ENCODE data around the gene GRIP2.

The GRIP2 gene

GRCh38 chr3:14440168-14440518, 100.0 kb downstream of the GRIP2 start:
- in situ Hi-C loops (cut with HindIII; ENCODE audit: low pct_ligation_motif_present, low sequenced_read_pairs): no loop called here
- no peak for TF ChIP-seq CTCF (IDR thresholded peaks at IDR 0.05; ENCODE audit: low read depth, low read length, missing control alignments)
- DNase-seq: no peak
- no peaks in the 10 kb centered on the region for H3K27me3 ChIP-seq (replicated peaks)
- no peak overlapping the region for H3K27ac ChIP-seq
- no peaks in the 10 kb centered on the region for H3K36me3 ChIP-seq (replicated peaks)
- no peak overlapping the region for H3K4me3 ChIP-seq (ENCODE audit: low read depth, low read length)

GRCh38 chr3:14439501-14440167, 100.5 kb downstream of the GRIP2 start:
- Histone ChIP-seq H3K27me3 (replicated peaks) (no peaks in the 10 kb centered on the region), H3K4me3 (ENCODE audit: low read depth, low read length) (no peak overlapping the region), H3K27ac (no peak overlapping the region), H3K36me3 (replicated peaks) (no peaks in the 10 kb centered on the region)
- in situ Hi-C loops (cut with HindIII; ENCODE audit: low pct_ligation_motif_present, low sequenced_read_pairs): no loop called here
- no peak for TF ChIP-seq CTCF (IDR thresholded peaks at IDR 0.05; ENCODE audit: low read depth, low read length, missing control alignments)
- peak; percentile 77 for DNase-seq
